ENCODE results near the gene ACBD4.
A peak's percentile ranks its signal among the peaks of the same experiment; 100 is the strongest.

Gene ACBD4

GRCh38 chr17:45161288-45162024 lies 26.0 kb downstream of the ACBD4 start, which contains the start of gene HEXIM2:
TSS of gene HEXIM2 (plus strand) at chr17:45161875. CDS start at chr17:45162794, 919 bp downstream.
- peak; percentile 99 for DNase-seq

DNA sequence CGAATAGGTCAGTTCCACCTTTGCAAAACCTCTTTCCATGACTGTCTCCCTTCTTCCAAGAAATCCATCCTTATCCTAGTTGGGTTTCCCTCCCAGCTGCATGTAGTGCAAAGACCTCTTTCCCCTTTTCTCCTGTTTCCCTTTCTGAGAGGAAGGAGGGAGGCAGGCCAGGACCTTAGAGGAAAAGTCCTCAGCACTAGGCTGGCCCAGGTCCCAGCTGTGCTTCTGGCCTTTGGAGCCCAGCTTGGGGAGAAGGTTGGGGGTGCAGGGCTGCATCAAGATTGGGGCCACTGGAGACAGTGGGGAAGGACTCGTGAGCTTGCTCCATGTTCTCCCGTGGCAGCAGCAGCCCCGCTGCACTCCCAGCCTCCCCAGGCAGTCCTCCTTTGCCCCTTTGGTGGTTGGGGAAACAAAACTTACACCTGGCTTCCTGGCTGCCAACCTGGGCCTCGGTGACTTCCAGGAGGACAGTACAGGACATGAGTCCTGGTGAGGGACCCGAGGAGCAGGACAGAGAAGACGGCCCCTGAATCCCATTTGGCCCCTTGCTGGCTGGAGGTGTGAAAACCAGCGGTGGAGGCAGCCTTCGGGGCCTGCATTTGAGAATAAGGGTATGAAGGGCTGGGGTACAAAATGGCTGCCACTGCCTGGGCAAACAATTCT lies 26.7 kb downstream of the ACBD4 start:
- DNase-seq: no peak

DNA sequence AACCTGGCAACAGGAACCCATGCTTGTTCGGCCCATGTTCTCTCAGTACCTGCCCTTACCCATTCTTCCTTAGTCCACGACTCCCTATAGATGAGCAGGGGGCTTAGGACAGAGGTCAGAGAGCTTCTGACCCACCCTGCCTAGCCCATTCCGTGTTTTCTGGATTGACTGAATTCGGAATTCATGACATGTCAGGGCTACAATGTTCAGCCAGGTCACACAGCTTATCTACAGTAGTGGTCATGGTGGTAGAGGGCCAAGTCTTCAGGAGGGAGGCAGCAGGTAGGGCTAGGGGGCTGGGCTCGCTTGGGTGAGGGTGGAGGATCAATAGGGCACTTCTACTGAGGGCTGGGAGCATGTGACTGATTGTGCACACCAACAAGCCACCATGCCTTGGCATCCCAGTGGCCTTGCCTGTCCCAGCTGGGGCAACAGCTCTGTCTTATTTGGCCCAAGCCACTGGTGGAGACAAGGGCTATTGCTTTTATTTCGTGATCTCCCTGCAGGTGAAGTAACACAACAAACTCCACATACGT lies 29.3 kb downstream of the ACBD4 start:
- no peak for DNase-seq

DNA sequence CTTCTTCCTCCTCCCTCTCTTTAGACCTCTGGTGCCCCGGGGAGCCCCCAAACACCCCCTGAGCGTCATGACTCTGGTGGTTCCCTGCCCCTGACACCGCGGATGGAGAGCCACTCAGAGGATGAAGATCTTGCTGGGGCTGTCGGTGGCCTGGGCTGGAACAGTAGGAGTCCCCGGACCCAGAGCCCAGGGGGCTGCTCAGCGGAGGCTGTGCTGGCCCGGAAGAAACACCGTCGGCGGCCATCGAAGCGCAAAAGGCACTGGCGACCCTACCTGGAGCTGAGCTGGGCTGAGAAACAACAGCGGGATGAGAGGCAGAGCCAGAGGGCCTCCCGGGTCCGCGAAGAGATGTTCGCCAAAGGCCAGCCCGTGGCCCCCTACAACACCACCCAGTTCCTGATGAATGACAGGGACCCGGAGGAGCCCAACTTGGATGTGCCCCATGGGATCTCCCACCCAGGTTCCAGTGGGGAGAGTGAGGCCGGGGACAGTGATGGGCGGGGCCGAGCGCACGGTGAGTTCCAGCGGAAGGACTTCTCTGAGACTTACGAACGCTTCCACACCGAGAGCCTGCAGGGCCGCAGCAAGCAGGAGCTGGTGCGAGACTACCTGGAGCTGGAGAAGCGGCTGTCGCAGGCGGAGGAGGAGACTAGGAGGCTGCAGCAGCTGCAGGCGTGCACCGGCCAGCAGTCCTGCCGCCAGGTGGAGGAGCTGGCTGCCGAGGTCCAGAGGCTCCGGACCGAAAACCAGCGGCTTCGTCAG lies 33.7 kb downstream of the ACBD4 start:
- no peak for DNase-seq

DNA sequence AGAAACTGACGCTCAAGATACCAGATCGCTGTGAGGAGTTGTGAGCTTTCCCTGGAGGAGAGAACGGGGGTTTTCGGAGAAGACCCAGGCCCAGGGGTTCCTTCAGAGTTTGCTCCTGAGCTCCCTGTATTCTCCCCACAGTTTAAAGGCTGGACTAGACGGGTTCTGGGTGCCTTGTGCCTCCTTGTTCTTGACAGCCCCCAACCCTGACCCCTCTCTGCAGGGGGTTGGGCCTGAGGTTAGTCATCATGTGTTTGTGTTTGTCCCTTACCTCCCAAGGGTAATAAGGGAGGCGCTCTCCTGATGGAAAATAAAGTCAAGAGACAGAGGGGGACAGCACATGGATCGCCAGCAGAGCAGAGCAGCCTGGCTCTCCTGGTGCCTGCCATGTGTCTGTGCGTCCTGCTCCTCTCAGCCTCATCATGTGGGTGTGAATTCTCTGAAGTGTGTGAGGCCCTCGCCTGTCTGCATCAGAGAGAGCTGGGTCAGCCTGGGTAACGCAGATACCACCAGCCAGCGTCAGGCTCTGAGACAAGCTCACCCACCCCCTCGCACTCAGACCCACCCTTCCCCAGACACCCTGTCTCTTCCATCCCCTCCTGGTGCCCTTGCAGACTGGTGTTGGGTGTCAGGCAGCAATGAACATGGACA lies 34.9 kb downstream of the ACBD4 start:
- no peak for DNase-seq

DNA sequence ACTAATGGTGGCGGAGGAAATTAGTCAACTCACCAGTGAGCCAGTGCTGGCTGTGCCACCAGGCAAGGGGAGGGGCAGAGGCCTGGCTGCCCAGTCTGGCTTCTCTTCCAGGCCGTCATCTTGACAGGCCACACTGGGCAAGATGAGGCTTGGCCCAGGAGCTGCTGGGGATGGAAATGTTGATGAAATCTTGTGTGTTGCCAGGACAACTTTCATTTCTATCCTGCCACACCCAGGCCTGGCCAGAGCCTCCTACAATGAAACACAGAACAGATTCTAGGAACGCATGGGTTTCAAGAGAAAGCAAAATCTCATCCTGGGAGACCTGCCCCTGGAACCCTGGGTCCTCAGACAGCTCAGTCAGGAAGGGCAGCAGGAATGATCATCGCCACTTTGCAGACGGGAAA lies 35.4 kb downstream of the ACBD4 start:
- no peak for DNase-seq

GRCh38 chr17:45171338-45172231 lies 36.1 kb downstream of the ACBD4 start:
- DNase-seq: no peak

- DNase-seq: no peak
Measured at GRCh38 chr17:45172232-45172540, 36.7 kb downstream of the ACBD4 start.

- peak; percentile 85 for DNase-seq
Measured at GRCh38 chr17:45172541-45173286, 37.2 kb downstream of the ACBD4 start.

DNA sequence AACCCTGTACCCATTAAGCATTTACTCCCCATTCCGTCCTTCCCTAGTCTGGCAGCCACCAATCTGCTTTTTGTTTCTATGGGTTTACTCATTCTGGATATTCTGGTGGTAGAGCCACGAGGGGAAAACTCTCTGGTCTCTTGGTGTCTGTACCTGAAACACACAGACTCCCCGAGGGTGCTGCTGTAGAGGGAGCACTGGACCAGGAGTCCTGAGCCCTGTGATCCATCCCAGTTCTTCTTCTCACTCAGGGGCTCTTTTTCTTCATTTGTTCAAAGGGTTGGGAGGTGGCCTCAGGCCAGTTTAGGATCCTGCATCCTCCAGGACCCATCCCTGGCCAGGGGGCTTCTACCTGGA lies 40.2 kb downstream of the ACBD4 start:
- DNase-seq: no peak

DNA sequence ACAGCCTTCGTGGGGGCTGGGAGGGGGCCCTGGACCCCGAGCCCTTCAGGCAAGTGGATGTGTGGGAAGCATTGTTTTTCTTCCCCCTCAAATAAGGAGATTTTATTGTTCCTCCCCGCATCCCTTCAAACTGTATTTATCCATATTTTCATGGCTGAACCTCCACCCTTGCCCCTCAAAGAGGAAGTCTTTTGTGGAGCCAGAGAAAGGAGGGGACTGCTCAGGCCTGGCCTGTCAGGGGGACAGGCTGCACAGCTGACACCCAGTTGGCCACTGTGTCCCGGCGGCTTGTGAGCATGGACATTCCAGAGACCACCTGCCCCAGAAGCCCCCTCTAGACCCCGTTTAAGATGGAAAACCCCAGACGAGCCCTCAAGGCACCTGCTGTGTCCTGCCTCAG lies 42.1 kb downstream of the ACBD4 start:
- no peak for DNase-seq

DNA sequence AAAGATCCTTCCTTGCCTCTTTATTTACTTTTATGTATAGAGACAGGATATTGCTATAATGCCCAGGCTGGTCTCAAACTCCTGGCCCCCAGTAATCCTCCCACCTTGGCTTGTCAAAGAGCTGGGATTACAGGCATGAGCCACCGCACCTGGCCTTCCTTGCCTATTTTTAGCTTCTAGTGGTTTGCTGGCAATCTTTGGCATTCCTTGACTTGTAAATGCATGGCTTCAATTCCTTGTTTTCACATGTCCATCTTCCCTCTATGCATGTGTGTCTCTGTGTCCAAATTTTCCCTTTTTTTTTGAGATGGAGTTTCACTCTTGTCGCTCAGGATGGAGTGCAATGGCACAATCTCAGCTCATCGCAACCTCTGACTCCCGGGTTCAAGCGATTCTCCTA lies 48.7 kb downstream of the ACBD4 start:
- no peak for DNase-seq

GRCh38 chr17:45186801-45187354 lies 51.4 kb downstream of the ACBD4 start:
- DNase-seq: no peak

- no peak for DNase-seq
Measured at GRCh38 chr17:45189009-45189408, 53.5 kb downstream of the ACBD4 start.

- no peak for DNase-seq
Measured at GRCh38 chr17:45190503-45191255, 55.2 kb downstream of the ACBD4 start.
